Dendritic cell treated with granulocyte-macrophage colony-stimulating factor and Interleukin-4, amounts not matched to agents 40 ng/mL and 50 ng/mL, for 4 days (primary cell): Measurements from ENCODE around the gene AKT1S1.

ENCODE experiments used
- H3K27ac Mint-ChIP-seq: one replicate; pipeline ENCODE4 v1.8.0; 2022; ENCODE audit warnings: mild to moderate bottlenecking, mixed read lengths
- H3K27me3 Mint-ChIP-seq: one replicate; pipeline ENCODE4 v1.8.0; 2022; ENCODE audit warnings: mild to moderate bottlenecking, mixed read lengths
- H3K36me3 Mint-ChIP-seq: one replicate; pipeline ENCODE4 v1.8.0; 2022; ENCODE audit warnings: low read depth, mixed read lengths
- H3K4me1 Mint-ChIP-seq: one replicate; pipeline ENCODE4 v1.8.0; 2022; ENCODE audit warnings: low read depth, mixed read lengths
- H3K4me3 Mint-ChIP-seq: one replicate; pipeline ENCODE4 v1.8.0; 2022; ENCODE audit warnings: mild to moderate bottlenecking, moderate library complexity, mixed read lengths
- H3K9me3 Mint-ChIP-seq: one replicate; pipeline ENCODE4 v1.8.0; 2022; ENCODE audit warnings: mixed read lengths
- intact Hi-C: fragments of 100-400 bp; cut with micrococcal nuclease; formaldehyde crosslinking; loops from one replicate; pipeline ENCODE4 v1.15.0; 2022

Gene AKT1S1

GRCh38 chr19:49873129-49873521, 4.0 kb downstream of the AKT1S1 start:
- Mint-ChIP-seq H3K9me3 (no peaks in the 10 kb centered on the region), H3K27me3 (no peaks in the 10 kb centered on the region), H3K4me3 (no peak overlapping the region), H3K27ac (peak overlapping the region; percentile 69), H3K36me3 (no peaks in the 10 kb centered on the region), H3K4me1 (peaks cover 50% of the 10 kb centered on the region)
- intact Hi-C loops: no loop called here

- peak overlapping the region; percentile 48 for H3K4me3 Mint-ChIP-seq
- peak overlapping the region; percentile 69 for H3K27ac Mint-ChIP-seq
These were observed 4.7 kb downstream of the AKT1S1 start for GRCh38 chr19:49872245-49873128.

GRCh38 chr19:49871349-49871985, 5.7 kb downstream of the AKT1S1 start:
- H3K36me3 Mint-ChIP-seq: peaks cover 14% of the 10 kb centered on the region
- no peak overlapping the region for H3K4me3 Mint-ChIP-seq
- peaks cover 52% of the 10 kb centered on the region for H3K4me1 Mint-ChIP-seq
- no peaks in the 10 kb centered on the region for H3K9me3 Mint-ChIP-seq
- H3K27me3 Mint-ChIP-seq: no peaks in the 10 kb centered on the region
- intact Hi-C loops: no loop called here
- H3K27ac Mint-ChIP-seq: peak overlapping the region; percentile 69

More at GRCh38 chr19:49872245-49873128, 4.7 kb downstream of the AKT1S1 start:
- intact Hi-C loops: no loop called here
- Mint-ChIP-seq H3K9me3 (no peaks in the 10 kb centered on the region), H3K4me1 (peaks cover 47% of the 10 kb centered on the region), H3K27me3 (no peaks in the 10 kb centered on the region), H3K36me3 (peaks cover 4% of the 10 kb centered on the region)

- H3K4me3 Mint-ChIP-seq: no peak overlapping the region
- H3K27me3 Mint-ChIP-seq: no peaks in the 10 kb centered on the region
- no peak overlapping the region for H3K27ac Mint-ChIP-seq
- H3K9me3 Mint-ChIP-seq: no peaks in the 10 kb centered on the region
- intact Hi-C loops: no loop called here
- peaks cover 24% of the 10 kb centered on the region for H3K36me3 Mint-ChIP-seq
- H3K4me1 Mint-ChIP-seq: peaks cover 56% of the 10 kb centered on the region
These were observed 6.8 kb downstream of the AKT1S1 start for GRCh38 chr19:49870309-49870901.

- Mint-ChIP-seq H3K4me3 (no peak overlapping the region), H3K9me3 (no peaks in the 10 kb centered on the region), H3K4me1 (peaks cover 56% of the 10 kb centered on the region), H3K27me3 (no peaks in the 10 kb centered on the region), H3K36me3 (peaks cover 32% of the 10 kb centered on the region), H3K27ac (no peak overlapping the region)
- intact Hi-C loops: loop anchor here (5.0 kb wide), 1 partner anchor 52 kb away; the partner anchor contains the start of gene MED25
These were observed 7.5 kb downstream of the AKT1S1 start for GRCh38 chr19:49869484-49870308.

- Mint-ChIP-seq H3K36me3 (peaks cover 38% of the 10 kb centered on the region), H3K27me3 (no peaks in the 10 kb centered on the region), H3K27ac (no peak overlapping the region), H3K4me3 (no peak overlapping the region), H3K4me1 (peaks cover 56% of the 10 kb centered on the region), H3K9me3 (no peaks in the 10 kb centered on the region)
- intact Hi-C loops: loop anchor here (5.0 kb wide), 1 partner anchor 52 kb away; the partner anchor contains the start of gene MED25
These were observed 8.1 kb downstream of the AKT1S1 start for GRCh38 chr19:49869009-49869483.

GRCh38 chr19:49866933-49867782, 10.0 kb downstream of the AKT1S1 start, which contains the start of gene PNKP:
Gene PNKP (minus strand): TSS chr19:49867576. CDS start chr19:49867204, 372 bp downstream.
- peak within 1 kb of the TSS; percentile 99 for H3K4me3 Mint-ChIP-seq
- peaks cover 45% of the 10 kb centered on the region for H3K4me1 Mint-ChIP-seq
- intact Hi-C loops: loop anchor here (1.0 to 5.0 kb wide), 2 partner anchors 10 to 50 kb away; partner anchors contain the start of genes AKT1S1, MED25 and TBC1D17
- H3K27ac Mint-ChIP-seq: no peak within 1 kb of the TSS
- no peaks in the 10 kb centered on the region for H3K9me3 Mint-ChIP-seq
- H3K36me3 Mint-ChIP-seq: peaks cover 57% of the 10 kb centered on the region
- H3K27me3 Mint-ChIP-seq: no peaks in the 10 kb centered on the region

GRCh38 chr19:49864890-49865289, 12.3 kb downstream of the AKT1S1 start:
- H3K27me3 Mint-ChIP-seq: no peaks in the 10 kb centered on the region
- H3K4me3 Mint-ChIP-seq: peak overlapping the region; percentile 99
- peaks cover 80% of the 10 kb centered on the region for H3K36me3 Mint-ChIP-seq
- no peaks in the 10 kb centered on the region for H3K9me3 Mint-ChIP-seq
- no peak overlapping the region for H3K27ac Mint-ChIP-seq
- intact Hi-C loops: loop anchor here (5.0 kb wide), 1 partner anchor 48 kb away; the partner anchor contains the start of gene MED25
- H3K4me1 Mint-ChIP-seq: peaks cover 45% of the 10 kb centered on the region

GRCh38 chr19:49863935-49864320, 13.2 kb downstream of the AKT1S1 start:
- Mint-ChIP-seq H3K4me3 (no peak overlapping the region), H3K27ac (no peak overlapping the region), H3K9me3 (no peaks in the 10 kb centered on the region), H3K27me3 (no peaks in the 10 kb centered on the region), H3K4me1 (peaks cover 45% of the 10 kb centered on the region), H3K36me3 (peaks cover 89% of the 10 kb centered on the region)
- intact Hi-C loops: no loop called here

- Mint-ChIP-seq H3K36me3 (peaks cover 95% of the 10 kb centered on the region), H3K4me3 (no peak overlapping the region), H3K27me3 (no peaks in the 10 kb centered on the region), H3K9me3 (no peaks in the 10 kb centered on the region), H3K4me1 (peaks cover 45% of the 10 kb centered on the region), H3K27ac (no peak overlapping the region)
- intact Hi-C loops: no loop called here
These were observed 13.8 kb downstream of the AKT1S1 start for GRCh38 chr19:49863254-49863934.

GRCh38 chr19:49862391-49863253, 14.5 kb downstream of the AKT1S1 start:
- no peaks in the 10 kb centered on the region for H3K9me3 Mint-ChIP-seq
- intact Hi-C loops: no loop called here
- peaks cover 100% of the 10 kb centered on the region for H3K36me3 Mint-ChIP-seq
- H3K4me3 Mint-ChIP-seq: no peak overlapping the region
- no peak overlapping the region for H3K27ac Mint-ChIP-seq
- peaks cover 45% of the 10 kb centered on the region for H3K4me1 Mint-ChIP-seq
- H3K27me3 Mint-ChIP-seq: no peaks in the 10 kb centered on the region
